Activated CD4-positive, alpha-beta T cell treated with anti-CD3 and anti-CD28 coated beads, Interleukin-2, amount 10 ng/mL, durations not matched to agents 7 days and 5 days (primary cell): ENCODE results near the gene ACIN1. TPM values are rescaled to one million over a fixed set of nuclear protein-coding genes. Genes with fewer than 3 reads are reported as not detected.

Source experiments
- CTCF ChIA-PET: fragments of 350-600 bp; sonication (Branson Sonifier 250); formaldehyde crosslinking; loops from one replicate; lab custom pipeline; 2021; ENCODE audit warnings: antibody characterized with exemption; lab: Charles Lee
- POLR2A ChIA-PET: fragments of 350-600 bp; sonication (Branson Sonifier 250); formaldehyde crosslinking; loops from one replicate; lab custom pipeline; 2021; ENCODE audit warnings: antibody characterized with exemption; lab: Charles Lee
- DNase-seq: peaks from one replicate; pipeline ENCODE4 v3.0.0-alpha.2; 2020
- H3K27ac Mint-ChIP-seq: one replicate; pipeline ENCODE4 v1.8.0; 2021; ENCODE audit warnings: mild to moderate bottlenecking, moderate library complexity, mixed read lengths
- H3K27me3 Mint-ChIP-seq: one replicate; pipeline ENCODE4 v1.8.0; 2021; ENCODE audit warnings: mixed read lengths
- H3K36me3 Mint-ChIP-seq: one replicate; pipeline ENCODE4 v1.8.0; 2021; ENCODE audit warnings: low read depth, mixed read lengths
- H3K4me1 Mint-ChIP-seq: one replicate; pipeline ENCODE4 v1.8.0; 2021; ENCODE audit warnings: mixed read lengths
- H3K4me3 Mint-ChIP-seq: one replicate; pipeline ENCODE4 v1.8.0; 2021; ENCODE audit warnings: mild to moderate bottlenecking, moderate library complexity, mixed read lengths
- H3K9me3 Mint-ChIP-seq: one replicate; pipeline ENCODE4 v1.8.0; 2021; ENCODE audit warnings: mixed read lengths
- total RNA-seq, 2 experiments: library from RNA; stranded (reverse); gene quantifications; one replicate each; pipeline ENCODE4 v1.2.3, GENCODE V29; 2021

ACIN1 gene
- total RNA-seq, 2 experiments from 2014 or later, result 202 to 221 TPM

- Mint-ChIP-seq H3K4me3 (no peak overlapping the region), H3K36me3 (no peaks in the 10 kb centered on the region), H3K4me1 (peaks cover 10% of the 10 kb centered on the region), H3K9me3 (no peaks in the 10 kb centered on the region), H3K27ac (no peak overlapping the region), H3K27me3 (peaks cover 13% of the 10 kb centered on the region)
- ChIA-PET CTCF (interaction anchor here (1.9 kb wide), 1 partner anchor 11 kb away, joined by 6 read pairs; no protein-coding TSS in a partner anchor), POLR2A (no interaction called here)
- DNase-seq, result no peak
These were observed 36.5 kb upstream of the ACIN1 start for GRCh38 chr14:23131482-23131881.

GRCh38 chr14:23130871-23131270, 35.9 kb upstream of the ACIN1 start:
- Mint-ChIP-seq H3K27me3 (peaks cover 13% of the 10 kb centered on the region), H3K36me3 (no peaks in the 10 kb centered on the region), H3K4me1 (peaks cover 10% of the 10 kb centered on the region), H3K9me3 (no peaks in the 10 kb centered on the region), H3K27ac (no peak overlapping the region), H3K4me3 (no peak overlapping the region)
- DNase-seq, result no peak
- POLR2A ChIA-PET, result no interaction called here
- CTCF ChIA-PET, result interaction anchor here (1.9 kb wide), 1 partner anchor 10 kb away, joined by 6 read pairs; no protein-coding TSS in a partner anchor

- ChIA-PET CTCF (interaction anchor here (0.8 to 1.9 kb wide), 4 partner anchors 9 to 143 kb away, joined by 3 to 6 read pairs (median 5); no protein-coding TSS in a partner anchor), POLR2A (interaction anchor here (0.7 kb wide), 1 partner anchor 1991 kb away, joined by 3 read pairs; no protein-coding TSS in a partner anchor)
These were observed 34.9 kb upstream of the ACIN1 start for GRCh38 chr14:23129759-23130316.

GRCh38 chr14:23128969-23129758, 34.2 kb upstream of the ACIN1 start:
- H3K36me3 Mint-ChIP-seq, result no peaks in the 10 kb centered on the region
- CTCF ChIA-PET, result interaction anchor here (0.8 to 1.6 kb wide), 3 partner anchors 9 to 143 kb away, joined by 3 to 6 read pairs (median 4); no protein-coding TSS in a partner anchor
- POLR2A ChIA-PET, result interaction anchor here (0.7 kb wide), 1 partner anchor 1991 kb away, joined by 3 read pairs; no protein-coding TSS in a partner anchor
- DNase-seq, result no peak
- H3K9me3 Mint-ChIP-seq, result no peaks in the 10 kb centered on the region
- H3K4me3 Mint-ChIP-seq, result no peak overlapping the region
- H3K4me1 Mint-ChIP-seq, result peaks cover 10% of the 10 kb centered on the region
- peaks cover 13% of the 10 kb centered on the region for H3K27me3 Mint-ChIP-seq
- H3K27ac Mint-ChIP-seq, result no peak overlapping the region

More at GRCh38 chr14:23129759-23130316, 34.9 kb upstream of the ACIN1 start:
- H3K27ac Mint-ChIP-seq, result no peak overlapping the region
- no peaks in the 10 kb centered on the region for H3K36me3 Mint-ChIP-seq
- DNase-seq, result no peak
- peaks cover 10% of the 10 kb centered on the region for H3K4me1 Mint-ChIP-seq
- no peak overlapping the region for H3K4me3 Mint-ChIP-seq
- H3K9me3 Mint-ChIP-seq, result no peaks in the 10 kb centered on the region
- H3K27me3 Mint-ChIP-seq, result peaks cover 13% of the 10 kb centered on the region

- Mint-ChIP-seq H3K36me3 (no peaks in the 10 kb centered on the region), H3K27me3 (peaks cover 13% of the 10 kb centered on the region), H3K9me3 (no peaks in the 10 kb centered on the region), H3K27ac (peak overlapping the region; percentile 27), H3K4me1 (peaks cover 10% of the 10 kb centered on the region), H3K4me3 (no peak overlapping the region)
- no peak for DNase-seq
- ChIA-PET POLR2A (interaction anchor here (0.5 kb wide), 1 partner anchor 1942 kb away, joined by 7 read pairs; no protein-coding TSS in a partner anchor), CTCF (no interaction called here)
These were observed 32.9 kb upstream of the ACIN1 start for GRCh38 chr14:23127861-23128260.

- POLR2A ChIA-PET, result no interaction called here
- no peaks in the 10 kb centered on the region for H3K9me3 Mint-ChIP-seq
- no peak for DNase-seq
- no peak overlapping the region for H3K4me3 Mint-ChIP-seq
- peaks cover 13% of the 10 kb centered on the region for H3K27me3 Mint-ChIP-seq
- H3K4me1 Mint-ChIP-seq, result peaks cover 14% of the 10 kb centered on the region
- CTCF ChIA-PET, result interaction anchor here (0.7 kb wide), 1 partner anchor 27 kb away, joined by 3 read pairs; no protein-coding TSS in a partner anchor
- H3K27ac Mint-ChIP-seq, result no peak overlapping the region
- H3K36me3 Mint-ChIP-seq, result no peaks in the 10 kb centered on the region
These were observed 31.8 kb upstream of the ACIN1 start for GRCh38 chr14:23126548-23127278.

GRCh38 chr14:23125933-23126524, 31.1 kb upstream of the ACIN1 start:
- H3K4me3 Mint-ChIP-seq, result no peak overlapping the region
- ChIA-PET CTCF (no interaction called here), POLR2A (no interaction called here)
- H3K27ac Mint-ChIP-seq, result no peak overlapping the region
- no peaks in the 10 kb centered on the region for H3K9me3 Mint-ChIP-seq
- H3K36me3 Mint-ChIP-seq, result no peaks in the 10 kb centered on the region
- peaks cover 21% of the 10 kb centered on the region for H3K4me1 Mint-ChIP-seq
- peaks cover 10% of the 10 kb centered on the region for H3K27me3 Mint-ChIP-seq
- DNase-seq, result no peak

GRCh38 chr14:23125011-23125410, 30.1 kb upstream of the ACIN1 start:
- Mint-ChIP-seq H3K4me1 (peaks cover 31% of the 10 kb centered on the region), H3K36me3 (no peaks in the 10 kb centered on the region), H3K4me3 (no peak overlapping the region), H3K9me3 (no peaks in the 10 kb centered on the region), H3K27me3 (peaks cover under 1% of the 10 kb centered on the region), H3K27ac (no peak overlapping the region)
- POLR2A ChIA-PET, result no interaction called here
- DNase-seq, result no peak
- CTCF ChIA-PET, result interaction anchor here (0.7 to 1.1 kb wide), 2 partner anchors 26 to 63 kb away, joined by 3 read pairs; no protein-coding TSS in a partner anchor

GRCh38 chr14:23124337-23124954, 29.5 kb upstream of the ACIN1 start:
- Mint-ChIP-seq H3K4me3 (no peak overlapping the region), H3K4me1 (peaks cover 37% of the 10 kb centered on the region), H3K27ac (no peak overlapping the region), H3K9me3 (no peaks in the 10 kb centered on the region), H3K36me3 (no peaks in the 10 kb centered on the region), H3K27me3 (no peaks in the 10 kb centered on the region)
- DNase-seq, result no peak
- POLR2A ChIA-PET, result no interaction called here
- CTCF ChIA-PET, result interaction anchor here (0.7 to 1.1 kb wide), 2 partner anchors 27 to 63 kb away, joined by 3 read pairs; no protein-coding TSS in a partner anchor

GRCh38 chr14:23123419-23123818, 28.5 kb upstream of the ACIN1 start:
- H3K9me3 Mint-ChIP-seq, result no peaks in the 10 kb centered on the region
- no peaks in the 10 kb centered on the region for H3K27me3 Mint-ChIP-seq
- POLR2A ChIA-PET, result no interaction called here
- no peak for DNase-seq
- CTCF ChIA-PET, result interaction anchor here (0.7 to 1.1 kb wide), 3 partner anchors 12 to 64 kb away, joined by 3 read pairs; no protein-coding TSS in a partner anchor
- H3K4me3 Mint-ChIP-seq, result no peak overlapping the region
- H3K36me3 Mint-ChIP-seq, result no peaks in the 10 kb centered on the region
- H3K4me1 Mint-ChIP-seq, result peaks cover 43% of the 10 kb centered on the region
- H3K27ac Mint-ChIP-seq, result no peak overlapping the region

GRCh38 chr14:23122086-23122485, 27.1 kb upstream of the ACIN1 start:
- POLR2A ChIA-PET, result no interaction called here
- Mint-ChIP-seq H3K4me1 (peaks cover 38% of the 10 kb centered on the region), H3K4me3 (no peak overlapping the region), H3K27me3 (no peaks in the 10 kb centered on the region), H3K27ac (no peak overlapping the region), H3K9me3 (no peaks in the 10 kb centered on the region), H3K36me3 (no peaks in the 10 kb centered on the region)
- CTCF ChIA-PET, result interaction anchor here (0.7 to 3.0 kb wide), 12 partner anchors 11 to 258 kb away, joined by 3 to 37 read pairs (median 8); partner anchors contain the start of gene PABPN1
- DNase-seq, result no peak
